ENCODE data around the gene DMGDH.

Gene DMGDH

GRCh38 chr5:79062436-79062835 is 7.0 kb downstream of the DMGDH start:
- DNase-seq, result no peak

- no peak for DNase-seq
Measured at GRCh38 chr5:79059674-79060073, 9.8 kb downstream of the DMGDH start.

GRCh38 chr5:79056847-79057246 is 12.6 kb downstream of the DMGDH start:
- no peak for DNase-seq

GRCh38 chr5:79055017-79055416 is 14.5 kb downstream of the DMGDH start:
- no peak for DNase-seq

- DNase-seq, result no peak
Measured at GRCh38 chr5:79053321-79053720, 16.2 kb downstream of the DMGDH start.

GRCh38 chr5:79050498-79050897 is 19.0 kb downstream of the DMGDH start:
- DNase-seq, result no peak

- DNase-seq, result no peak
Measured at GRCh38 chr5:79048437-79048836, 21.0 kb downstream of the DMGDH start.

- no peak for DNase-seq
Measured at GRCh38 chr5:79047199-79047598, 22.3 kb downstream of the DMGDH start.

GRCh38 chr5:79042188-79042587 is 27.3 kb downstream of the DMGDH start:
- no peak for DNase-seq

GRCh38 chr5:79036769-79037168 is 32.7 kb downstream of the DMGDH start:
- no peak for DNase-seq

- DNase-seq, result no peak
Measured at GRCh38 chr5:79035237-79035636, 34.2 kb downstream of the DMGDH start.

- no peak for DNase-seq
Measured at GRCh38 chr5:79032782-79033181, 36.7 kb downstream of the DMGDH start.

GRCh38 chr5:79032031-79032695 is 37.3 kb downstream of the DMGDH start:
- DNase-seq, result no peak

GRCh38 chr5:79031485-79031867 is 38.0 kb downstream of the DMGDH start:
- no peak for DNase-seq

GRCh38 chr5:79030663-79031484 is 38.6 kb downstream of the DMGDH start:
- DNase-seq, result no peak

- peak; percentile 5 for DNase-seq
Measured at GRCh38 chr5:79025054-79025472, 44.4 kb downstream of the DMGDH start.

GRCh38 chr5:79023947-79024346 is 45.5 kb downstream of the DMGDH start:
- no peak for DNase-seq

GRCh38 chr5:79023348-79023747 is 46.1 kb downstream of the DMGDH start:
- DNase-seq, result no peak

GRCh38 chr5:79022771-79023170 is 46.7 kb downstream of the DMGDH start:
- DNase-seq, result no peak

GRCh38 chr5:79021753-79022152 is 47.7 kb downstream of the DMGDH start:
- DNase-seq, result no peak

- peak; percentile 50 for DNase-seq
Measured at GRCh38 chr5:79020861-79021561, 48.5 kb downstream of the DMGDH start.

- DNase-seq, result no peak
Measured at GRCh38 chr5:79014631-79015030, 54.8 kb downstream of the DMGDH start.

- DNase-seq, result no peak
Measured at GRCh38 chr5:79011869-79012268, 57.6 kb downstream of the DMGDH start.
